Measurements from ENCODE around the gene KASH5.

Gene KASH5

DNA sequence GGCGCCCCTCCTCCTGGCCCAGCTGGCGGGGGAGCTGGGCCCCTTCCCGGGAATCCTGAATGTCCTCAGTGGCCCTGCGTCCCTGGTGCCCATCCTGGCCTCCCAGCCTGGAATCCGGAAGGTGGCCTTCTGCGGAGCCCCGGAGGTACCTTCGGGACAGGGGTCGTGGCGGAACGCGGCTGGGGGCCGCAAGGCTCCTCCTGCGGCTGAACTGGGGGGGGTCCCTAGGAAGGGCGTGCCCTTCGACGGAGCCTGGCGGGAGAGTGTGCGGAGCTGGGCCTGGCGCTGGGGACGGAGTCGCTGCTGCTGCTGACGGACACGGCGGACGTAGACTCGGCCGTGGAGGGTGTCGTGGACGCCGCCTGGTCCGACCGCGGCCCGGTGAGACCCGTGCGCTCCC is 73.6 kb downstream of the KASH5 start:
- DNase-seq, result no peak

GRCh38 chr19:49462492-49462891 is 74.4 kb downstream of the KASH5 start:
- DNase-seq, result no peak

- DNase-seq, result no peak
These were observed 76.1 kb downstream of the KASH5 start for GRCh38 chr19:49463960-49464740.

DNA sequence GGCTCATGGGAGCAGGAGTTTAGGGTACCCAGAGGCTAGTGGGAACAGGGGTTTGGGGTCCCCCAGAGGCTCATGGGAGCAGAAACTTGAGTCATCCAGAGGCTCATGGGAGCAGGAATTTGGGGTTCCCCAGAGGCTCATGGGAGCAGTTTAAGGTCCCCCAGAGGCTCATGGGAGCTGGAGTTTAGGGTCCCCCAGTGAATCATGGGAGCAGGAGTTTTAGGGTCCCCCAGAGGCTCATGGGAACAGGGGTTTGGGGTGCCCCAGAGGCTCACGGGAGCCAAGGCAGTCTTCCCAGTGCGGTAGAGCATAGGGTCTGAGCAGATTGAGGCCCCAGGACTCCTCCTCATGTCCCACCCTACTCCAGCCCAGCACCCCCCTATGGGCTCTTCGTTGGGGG is 77.3 kb downstream of the KASH5 start:
- no peak for DNase-seq

Data from Kasumi-1 (cell line).